HepG2 (cell line): ENCODE data around the gene SRGAP2. TPM values are rescaled to one million over a fixed set of nuclear protein-coding genes. Genes with fewer than 3 reads are reported as not detected.
A peak's percentile ranks its signal among the peaks of the same experiment; 100 is the strongest.
"Not testable (repeated sequence)": the region's sequence is repeated elsewhere in the genome, so short reads cannot be mapped to it uniquely, and the experiment has no call there.

ENCODE experiments used
- ATAC-seq: fragments of 200-7000 bp; cut with Tn5 transposase; 3 replicates; pipeline ENCODE4 v1.9.1; 2020; ENCODE audit warnings: mild to moderate bottlenecking, moderate library complexity
- Bru-seq: library from RNA; stranded (reverse); fragments of 400-500 nt; gene quantifications from one replicate; lab custom pipeline; 2021; lab: Mats Ljungman, UMichigan
- BruChase-seq, 2 experiments: library from RNA; stranded (reverse); fragments of 400-500 nt; gene quantifications; one replicate each; lab custom pipeline; 2021; lab: Mats Ljungman, UMichigan
- BruUV-seq: library from RNA; stranded (reverse); fragments of 400-500 nt; replicated peaks from 2 replicates; lab custom pipeline; 2021; lab: Mats Ljungman, UMichigan
- CTCF ChIA-PET: fragments of 300-600 bp; formaldehyde crosslinking; extraction: SDS; loops from one replicate; lab custom pipeline; 2021; ENCODE audit warnings: low total read pairs, inconsistent platforms, low intra/inter-chr PET ratio; lab: Yijun Ruan, JAX
- POLR2A ChIA-PET: fragments of 350-600 bp; sonication (Branson Sonifier 250); formaldehyde crosslinking; loops from one replicate; lab custom pipeline; 2020; ENCODE audit warnings: antibody characterized with exemption, inconsistent platforms; lab: Yijun Ruan, JAX
- DNase-seq: peaks from one replicate; pipeline ENCODE4 v3.0.0-alpha.2; 2015; ENCODE audit warnings: low spot score
- FAIRE-seq: peaks from 3 replicates; lab custom pipeline; 2011; peaks lifted over from hg19 to GRCh38; lab: Jason Lieb, UNC
- H2AFZ ChIP-seq: one replicate; pipeline ENCODE4 v1.6.1; 2011; ENCODE audit warnings: low read length, inconsistent platforms
- H3K27ac ChIP-seq: fragments of 300-600 bp; 3 replicates; pipeline ENCODE4 v1.8.0; 2011; ENCODE audit warnings: mixed run types, mild to moderate bottlenecking, mixed read lengths, low read length, inconsistent platforms; ENCODE audit not compliant: insufficient read depth; ENCODE audit errors: extremely low read length
- H3K27me3 ChIP-seq, 2 experiments: fragments of 200-600 bp in 1 of 2; 2 replicates in 1 of 2; 3 replicates in 1 of 2; pipeline versions ENCODE4 v1.6.0 to v1.8.0; 2011; ENCODE audit warnings: low read length in 2 of 2, mild to moderate bottlenecking in 2 of 2, moderate library complexity in 2 of 2, inconsistent platforms in 1 of 2; ENCODE audit not compliant: insufficient read depth in 2 of 2, control insufficient read depth in 1 of 2
- H3K36me3 ChIP-seq, 2 experiments: fragments of 200-600 bp in 1 of 2; replicated peaks in 1 of 2; 2 replicates in 1 of 2; 3 replicates in 1 of 2; pipeline versions ENCODE4 v1.5.1 to v1.8.0; 2011; ENCODE audit warnings: low read length in 2 of 2, inconsistent platforms in 1 of 2; ENCODE audit not compliant: insufficient read depth in 2 of 2, control insufficient read depth in 1 of 2
- H3K4me1 ChIP-seq: 2 replicates; pipeline ENCODE4 v1.5.1; 2012; ENCODE audit warnings: low read length, inconsistent platforms; ENCODE audit not compliant: insufficient read depth
- H3K4me2 ChIP-seq: 2 replicates; pipeline ENCODE4 v1.6.0; 2011; ENCODE audit warnings: low read depth, low read length, inconsistent platforms
- H3K4me3 ChIP-seq, 3 experiments: fragments of 200-600 bp in 1 of 3; sonication (generic), shearing (Covaris generic) in 1 of 3; replicated peaks in 1 of 3; 2 replicates each; pipeline ENCODE4 v1.5.1; 2011 to 2016; ENCODE audit warnings: low read length in 3 of 3, inconsistent platforms in 2 of 3, low read depth in 2 of 3, mild to moderate bottlenecking in 2 of 3, control low read depth in 1 of 3, mixed read lengths in 1 of 3; ENCODE audit not compliant: insufficient read depth in 1 of 3
- H3K79me2 ChIP-seq: one replicate; pipeline ENCODE4 v1.6.1; 2011; ENCODE audit warnings: low read length, inconsistent platforms; ENCODE audit not compliant: insufficient read depth
- H3K9ac ChIP-seq: 2 replicates; pipeline ENCODE4 v1.6.0; 2011; ENCODE audit warnings: mild to moderate bottlenecking, low read depth, low read length, inconsistent platforms; ENCODE audit not compliant: insufficient read depth
- H3K9me3 ChIP-seq: 2 replicates; pipeline ENCODE4 v1.5.1; 2012; ENCODE audit warnings: mild to moderate bottlenecking, low read length
- H4K20me1 ChIP-seq: 2 replicates; pipeline ENCODE4 v1.6.0; 2011; ENCODE audit warnings: inconsistent platforms, mild to moderate bottlenecking, low read length, moderate library complexity; ENCODE audit not compliant: insufficient read depth
- HNRNPLL ChIP-seq: fragments of 200-400 bp; formaldehyde crosslinking; IDR thresholded peaks from 2 replicates; pipeline ENCODE4 v1.6.1; 2017; ENCODE audit warnings: mild to moderate bottlenecking, low read depth, low read length; ENCODE audit not compliant: poor library complexity, severe bottlenecking
- PATZ1 ChIP-seq: sonication (generic); formaldehyde crosslinking; IDR thresholded peaks from 2 replicates; pipeline ENCODE4 v1.4.0; 2020; ENCODE audit warnings: missing genetic modification reagents
- PBX2 ChIP-seq: IDR thresholded peaks from 2 replicates; pipeline ENCODE4 v1.6.1; 2016; ENCODE audit warnings: control low read depth
- PHF8 ChIP-seq: sonication (generic); formaldehyde crosslinking; IDR thresholded peaks from 2 replicates; pipeline ENCODE4 v1.5.0; 2020; ENCODE audit warnings: missing genetic modification reagents
- SAP130 ChIP-seq: IDR thresholded peaks from 2 replicates; pipeline ENCODE4 v1.6.1; 2016; ENCODE audit warnings: low read depth
- TAF1 ChIP-seq: sonication (generic); formaldehyde crosslinking; IDR thresholded peaks from 2 replicates; pipeline ENCODE4 v1.4.0; 2020; ENCODE audit warnings: missing genetic modification reagents
- ZFY ChIP-seq: sonication (generic); formaldehyde crosslinking; IDR thresholded peaks from 2 replicates; pipeline ENCODE4 v1.4.0; 2020; ENCODE audit warnings: missing genetic modification reagents
- WGBS: methylation state at CpG from one replicate; pipeline ENCODE4 v1.1.6; 2017; ENCODE audit warnings: low lambda C conversion rate; 5-methylcytosine and 5-hydroxymethylcytosine counted together
- in situ Hi-C: cut with HindIII; loops from 2 replicates; pipeline ENCODE4 v1.10.0; 2017; ENCODE audit warnings: low pct_unique_long_range_greater_than_20kb; ENCODE audit not compliant: extremely low pct_ligation_motif_present
- intact Hi-C: fragments of 100-400 bp; cut with micrococcal nuclease; formaldehyde crosslinking; loops from one replicate; pipeline ENCODE4 v1.10.0; 2022; ENCODE audit not compliant: unreplicated experiment
- long read RNA-seq, 2 experiments: library from RNA in 1 of 2; library from polyadenylated mRNA in 1 of 2; stranded (forward) in 1 of 2; unstranded in 1 of 2; transcript quantifications; one replicate each; pipeline ENCODE4 v2.0.0, GENCODE V29; 2019 to 2022
- polyA minus RNA-seq, 3 experiments: library from RNA; depleted of rRNA, polyadenylated mRNA; stranded (reverse); fragments of >200 nt; gene quantifications; 2 replicates each; pipeline ENCODE4 v1.2.3, GENCODE V29; 2011; ENCODE audit warnings: low replicate concordance in 1 of 3
- polyA plus RNA-seq, 8 experiments: library from polyadenylated mRNA; depleted of rRNA in 3 of 8; stranded (reverse) in 7 of 8; unstranded in 1 of 8; fragments of >200 nt; fragmentation: Illumina TruSeq in 4 of 8; extraction: Trizol in 4 of 8; gene quantifications; 2 replicates each; pipeline versions ENCODE4 v1.2.1 to v1.2.3, GENCODE V29; 2011 to 2016; ENCODE audit warnings: low read depth in 4 of 8, missing spikeins in 1 of 8, mixed read lengths in 1 of 8; ENCODE audit not compliant: insufficient read depth in 1 of 8
- total RNA-seq, 5 experiments: library from RNA; depleted of rRNA; stranded (reverse); fragments of >200 nt; fragmentation: Illumina TruSeq; extraction: Trizol; gene quantifications; 2 replicates each; pipeline ENCODE4 v1.2.3, GENCODE V29; 2016; ENCODE audit warnings: low read depth in 1 of 5

The SRGAP2 gene
- total RNA-seq (2016; rRNA removed; fragmentation: Illumina TruSeq; extraction: Trizol) (24.0 and 25.2 TPM in 2 replicates), polyA plus RNA-seq (2011; rRNA removed) (10.0 and 11.5 TPM in 2 replicates), polyA minus RNA-seq (2011; rRNA and poly(A)+ RNA removed; ENCODE audit: low replicate concordance) (29.3 and 38.3 TPM in 2 replicates), Bru-seq, nascent RNA (percentile 73 among the genes with signal in this experiment), BruChase-seq, experiment 1, labeled RNA remaining after a 6-hour chase (percentile 65 among the genes with signal in this experiment), BruChase-seq, experiment 2, labeled RNA remaining after a 2-hour chase (percentile 64 among the genes with signal in this experiment)
- 5.7 and 6.3 TPM in 2 replicates for total RNA-seq (2016; cell fraction: cytosol; rRNA removed; fragmentation: Illumina TruSeq; extraction: Trizol; ENCODE audit: low read depth)
- total RNA-seq (2016; cell fraction: insoluble cytoplasmic fraction; rRNA removed; fragmentation: Illumina TruSeq; extraction: Trizol), result 18.9 and 23.5 TPM in 2 replicates
- total RNA-seq (2016; cell fraction: membrane; rRNA removed; fragmentation: Illumina TruSeq; extraction: Trizol), result 15.8 TPM in 2 replicates
- total RNA-seq (2016; cell fraction: nucleus; rRNA removed; fragmentation: Illumina TruSeq; extraction: Trizol), result 48.6 and 58.1 TPM in 2 replicates
- polyA plus RNA-seq (2011; cell fraction: cytosol; rRNA removed), result 6.9 and 8.6 TPM in 2 replicates
- polyA plus RNA-seq (2011; cell fraction: nucleus; rRNA removed), result 65.0 and 69.3 TPM in 2 replicates
- polyA plus RNA-seq (2012), result 22.0 and 24.4 TPM in 2 replicates
- polyA plus RNA-seq (2016; cell fraction: cytosol; fragmentation: Illumina TruSeq; extraction: Trizol; ENCODE audit: low read depth), result 1.1 TPM in 2 replicates
- 16.9 and 21.4 TPM in 2 replicates for polyA plus RNA-seq (2016; cell fraction: insoluble cytoplasmic fraction; fragmentation: Illumina TruSeq; extraction: Trizol; ENCODE audit: low read depth)
- 5.0 and 5.1 TPM in 2 replicates for polyA plus RNA-seq (2016; cell fraction: membrane; fragmentation: Illumina TruSeq; extraction: Trizol; ENCODE audit: low read depth)
- 50.7 and 50.9 TPM in 2 replicates for polyA plus RNA-seq (2016; cell fraction: nucleus; fragmentation: Illumina TruSeq; extraction: Trizol; ENCODE audit: insufficient read depth, low read depth)
- 19.2 and 22.7 TPM in 2 replicates for polyA minus RNA-seq (2011; cell fraction: cytosol; rRNA and poly(A)+ RNA removed)
- polyA minus RNA-seq (2011; cell fraction: nucleus; rRNA and poly(A)+ RNA removed), result 95.4 and 97.9 TPM in 2 replicates
- long read RNA-seq, experiment 1, partial matches to known transcripts, result 0 of 6 reads
- long read RNA-seq, experiment 1, other reads (novel, unspliced or antisense), result 6 of 6 reads
- long read RNA-seq, experiment 2, full-length matches to known transcripts, result 2 of 38 reads
- long read RNA-seq, experiment 2, partial matches to known transcripts, result 2 of 38 reads
- long read RNA-seq, experiment 2, other reads (novel, unspliced or antisense), result 34 of 38 reads

DNA sequence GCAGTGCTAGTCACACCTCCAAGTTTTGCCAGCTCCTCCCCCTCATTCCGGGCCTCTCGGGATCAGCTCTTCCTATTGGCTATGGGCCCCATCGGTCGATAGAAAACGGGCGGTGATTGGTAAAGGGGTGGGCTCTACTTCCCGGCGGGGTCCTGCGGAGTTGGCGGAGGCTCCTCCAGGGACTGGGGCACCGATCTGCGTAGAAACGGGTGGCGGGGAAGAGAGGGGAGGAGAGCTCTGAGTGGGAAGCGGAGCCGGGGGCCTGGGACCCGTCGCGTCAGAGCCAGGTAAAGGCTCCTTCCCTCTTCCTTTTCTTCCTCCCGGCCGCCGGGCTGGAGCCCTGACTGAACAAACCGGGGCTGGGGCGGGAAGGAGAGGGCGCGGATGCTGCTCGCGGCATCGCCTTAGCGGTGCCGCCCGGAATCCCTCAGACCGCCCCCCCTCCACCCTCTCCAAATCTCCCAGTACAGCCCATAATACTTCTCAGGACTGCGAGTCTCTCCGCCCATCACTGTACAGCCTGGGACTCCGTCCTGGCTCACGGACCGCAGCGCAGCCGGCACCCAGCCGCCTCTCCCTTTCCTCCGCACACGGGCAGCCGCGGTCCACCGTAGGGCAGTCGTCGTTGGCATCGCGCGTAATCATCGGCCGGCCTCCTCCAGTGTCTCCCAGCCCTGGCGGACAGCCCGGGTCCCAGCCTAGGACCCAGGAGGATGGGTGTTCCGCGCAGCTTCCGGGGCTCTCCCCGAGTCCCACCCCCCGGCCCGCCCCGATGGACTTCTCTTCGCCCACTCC is at the start of gene SRGAP2:
Gene SRGAP2 (plus strand): TSS at position 178 of the 795 bp plus-strand sequence. CDS start 2,430 bp downstream, outside the sequence.
- Histone ChIP-seq H3K4me2 (0 out of 2 replicates have a peak within 1 kb of the TSS, but pooled peaks have one; percentile 23), H3K27ac (peak within 1 kb of the TSS; percentile 35), H3K9ac (0 out of 2 replicates have a peak within 1 kb of the TSS, but pooled peaks have one; percentile 22), H3K4me3 (peak within 1 kb of the TSS in 2 of 3 experiments; percentile 60 to 65; a peak in 3 of 6 replicates)
- TF ChIP-seq SAP130 (peak; percentile 45; the same call in 1 of the 2 replicates), PATZ1 (CRISPR knock-in tag) (0 out of 2 replicates have a peak, but pooled peaks have one; percentile 13), ZFY (CRISPR knock-in tag) (peak; percentile 22; the same call in 1 of the 2 replicates), TAF1 (CRISPR knock-in tag) (peak; percentile 27; the same call in 1 of the 2 replicates), HNRNPLL (peak; percentile 97), PHF8 (0 out of 2 replicates have a peak, but pooled peaks have one; percentile 25), PBX2 (peak; percentile 52; the same call in 1 of the 2 replicates)
- 3% methylated on average over 12 of the region's 63 CpGs for WGBS
- intact Hi-C loops, H3K36me3 ChIP-seq, in situ Hi-C loops, CTCF ChIA-PET, H3K27me3 ChIP-seq, H3K4me1 ChIP-seq, DNase-seq, H4K20me1 ChIP-seq, H2AFZ ChIP-seq, FAIRE-seq, POLR2A ChIA-PET, H3K9me3 ChIP-seq, H3K79me2 ChIP-seq: not testable (repeated sequence)
- TSS peak; percentile 40 for BruUV-seq
- ATAC-seq, result peak; percentile 73
